Naive thymus-derived CD8-positive, alpha-beta T cell (primary cell): ENCODE measurements around the gene CCDC83. TPM values are rescaled to one million over a fixed set of nuclear protein-coding genes. Genes with fewer than 3 reads are reported as not detected.

ENCODE experiments used
- ATAC-seq, 2 donors: fragments of 150-1000 bp; cut with Tn5 transposase in 1 of 2; sonication (Bioruptor Pico), chemical (Tn5 transposase) in 1 of 2; 1 replicate in 1 of 2; 2 replicates in 1 of 2; pipeline ENCODE4 v1.10.0; 2021; ENCODE audit warnings: mild to moderate bottlenecking in 2 of 2, moderate library complexity in 2 of 2
- POLR2A ChIA-PET: fragments of 350-600 bp; sonication (Branson Sonifier 250); formaldehyde crosslinking; loops from one replicate; lab custom pipeline; 2021; ENCODE audit warnings: antibody characterized with exemption; lab: Charles Lee
- DNase-seq, 10 donors: peaks; one replicate each; pipeline versions ENCODE4 v3.0.0 to v3.0.0-alpha.2; 2020 to 2022
- H3K27ac Mint-ChIP-seq, 10 donors: one replicate each; pipeline ENCODE4 v1.8.0; 2020 to 2022; ENCODE audit warnings: mild to moderate bottlenecking in 10 of 10, mixed read lengths in 10 of 10, moderate library complexity in 4 of 10, inconsistent platforms in 1 of 10
- H3K27me3 Mint-ChIP-seq, 5 donors: one replicate each; pipeline ENCODE4 v1.8.0; 2021 to 2022; ENCODE audit warnings: mixed read lengths in 5 of 5
- H3K36me3 Mint-ChIP-seq, 3 donors: one replicate each; pipeline ENCODE4 v1.8.0; 2020 to 2022; ENCODE audit warnings: mixed read lengths in 3 of 3, mild to moderate bottlenecking in 2 of 3, inconsistent platforms in 1 of 3
- H3K4me1 Mint-ChIP-seq, 4 donors: one replicate each; pipeline ENCODE4 v1.8.0; 2021 to 2022; ENCODE audit warnings: mixed read lengths in 4 of 4
- H3K4me3 Mint-ChIP-seq, 10 donors: one replicate each; pipeline ENCODE4 v1.8.0; 2020 to 2022; ENCODE audit warnings: mild to moderate bottlenecking in 10 of 10, mixed read lengths in 10 of 10, moderate library complexity in 6 of 10, inconsistent platforms in 1 of 10
- H3K9me3 Mint-ChIP-seq, 9 donors: one replicate each; pipeline ENCODE4 v1.8.0; 2020 to 2022; ENCODE audit warnings: mixed read lengths in 9 of 9, mild to moderate bottlenecking in 3 of 9, inconsistent platforms in 1 of 9, moderate library complexity in 1 of 9
- polyA plus RNA-seq, 3 donors: library from polyadenylated mRNA; unstranded; fragments of 300-500 nt; fragmentation: Illumina TruSeq; gene quantifications; one replicate each; pipeline ENCODE4 v1.2.3, GENCODE V29; 2021
- total RNA-seq, 8 experiments: library from RNA in 2 of 8; stranded (reverse) in 2 of 8; gene quantifications; one replicate each; pipeline ENCODE4 v1.2.3 and lab custom pipeline; 2021 to 2026

Gene CCDC83
- total and polyA plus RNA-seq, 5 experiments from 2014 or later: not detected

GRCh38 chr11:85863855-85864254 is 8.7 kb downstream of the CCDC83 start:
- H3K4me1 Mint-ChIP-seq: no peaks in the 10 kb centered on the region
- ATAC-seq (no peak), DNase-seq (no peak)
- no peaks in the 10 kb centered on the region for H3K36me3 Mint-ChIP-seq
- H3K9me3 Mint-ChIP-seq: no peaks in the 10 kb centered on the region
- no peak overlapping the region for H3K4me3 Mint-ChIP-seq
- no peaks in the 10 kb centered on the region for H3K27me3 Mint-ChIP-seq
- POLR2A ChIA-PET: no interaction called here
- no peak overlapping the region for H3K27ac Mint-ChIP-seq

GRCh38 chr11:85866137-85866827 is 11.1 kb downstream of the CCDC83 start:
- no peaks in the 10 kb centered on the region for H3K27me3 Mint-ChIP-seq
- no peak for ATAC-seq
- H3K4me1 Mint-ChIP-seq: no peaks in the 10 kb centered on the region
- H3K36me3 Mint-ChIP-seq: no peaks in the 10 kb centered on the region
- H3K4me3 Mint-ChIP-seq: no peak overlapping the region
- DNase-seq: no peak
- POLR2A ChIA-PET: interaction anchor here (0.7 kb wide), 1 partner anchor 350 kb away, joined by 5 read pairs; no protein-coding TSS in a partner anchor
- H3K27ac Mint-ChIP-seq: peak overlapping the region in 1 of 10 donors; percentile 67
- H3K9me3 Mint-ChIP-seq: no peaks in the 10 kb centered on the region

- Mint-ChIP-seq H3K27ac (no peak overlapping the region), H3K4me1 (no peaks in the 10 kb centered on the region), H3K36me3 (no peaks in the 10 kb centered on the region), H3K9me3 (no peaks in the 10 kb centered on the region), H3K27me3 (no peaks in the 10 kb centered on the region), H3K4me3 (no peak overlapping the region)
- DNase-seq (no peak), ATAC-seq (no peak)
- POLR2A ChIA-PET: no interaction called here
These were observed 12.6 kb downstream of the CCDC83 start for GRCh38 chr11:85867751-85868150.

- no peak overlapping the region for H3K27ac Mint-ChIP-seq
- H3K36me3 Mint-ChIP-seq: no peaks in the 10 kb centered on the region
- no peaks in the 10 kb centered on the region for H3K9me3 Mint-ChIP-seq
- DNase-seq (no peak), ATAC-seq (no peak)
- no peaks in the 10 kb centered on the region for H3K4me1 Mint-ChIP-seq
- no peaks in the 10 kb centered on the region for H3K27me3 Mint-ChIP-seq
- POLR2A ChIA-PET: no interaction called here
- H3K4me3 Mint-ChIP-seq: no peak overlapping the region
These were observed 14.6 kb downstream of the CCDC83 start for GRCh38 chr11:85869781-85870180.

GRCh38 chr11:85874265-85874664 is 19.1 kb downstream of the CCDC83 start:
- DNase-seq: no peak
- no peak for ATAC-seq
- Mint-ChIP-seq H3K36me3 (no peaks in the 10 kb centered on the region), H3K4me1 (no peaks in the 10 kb centered on the region), H3K27me3 (peaks cover 0 to 4% (median 0%) of the 10 kb centered on the region in 5 donors), H3K9me3 (no peaks in the 10 kb centered on the region), H3K27ac (no peak overlapping the region), H3K4me3 (no peak overlapping the region)
- POLR2A ChIA-PET: no interaction called here

- POLR2A ChIA-PET: no interaction called here
- no peaks in the 10 kb centered on the region for H3K9me3 Mint-ChIP-seq
- H3K27me3 Mint-ChIP-seq: peaks cover 0 to 4% (median 3%) of the 10 kb centered on the region in 5 donors
- no peak for DNase-seq
- ATAC-seq: no peak
- H3K27ac Mint-ChIP-seq: no peak overlapping the region
- no peak overlapping the region for H3K4me3 Mint-ChIP-seq
- no peaks in the 10 kb centered on the region for H3K4me1 Mint-ChIP-seq
- H3K36me3 Mint-ChIP-seq: no peaks in the 10 kb centered on the region
These were observed 20.3 kb downstream of the CCDC83 start for GRCh38 chr11:85875505-85875904.

- Mint-ChIP-seq H3K4me3 (no peak overlapping the region), H3K27ac (no peak overlapping the region), H3K9me3 (no peaks in the 10 kb centered on the region), H3K4me1 (no peaks in the 10 kb centered on the region), H3K27me3 (peaks cover 0 to 12% (median 8%) of the 10 kb centered on the region in 5 donors), H3K36me3 (peaks cover 0 to 6% (median 0%) of the 10 kb centered on the region in 3 donors)
- ATAC-seq (no peak), DNase-seq (no peak)
- POLR2A ChIA-PET: no interaction called here
These were observed 29.4 kb downstream of the CCDC83 start for GRCh38 chr11:85884581-85885021.

GRCh38 chr11:85886089-85887056 is 31.2 kb downstream of the CCDC83 start:
- peaks cover 0 to 6% (median 0%) of the 10 kb centered on the region in 3 donors for H3K36me3 Mint-ChIP-seq
- no peak overlapping the region for H3K4me3 Mint-ChIP-seq

GRCh38 chr11:85889108-85889507 is 33.9 kb downstream of the CCDC83 start:
- H3K4me1 Mint-ChIP-seq: no peaks in the 10 kb centered on the region
- DNase-seq (no peak), ATAC-seq (no peak)
- POLR2A ChIA-PET: no interaction called here
- no peak overlapping the region for H3K4me3 Mint-ChIP-seq
- no peaks in the 10 kb centered on the region for H3K9me3 Mint-ChIP-seq
- no peaks in the 10 kb centered on the region for H3K36me3 Mint-ChIP-seq
- peaks cover 0 to 5% (median 0%) of the 10 kb centered on the region in 5 donors for H3K27me3 Mint-ChIP-seq
- H3K27ac Mint-ChIP-seq: no peak overlapping the region

More at GRCh38 chr11:85886089-85887056, 31.2 kb downstream of the CCDC83 start:
- no peak for ATAC-seq
- H3K9me3 Mint-ChIP-seq: no peaks in the 10 kb centered on the region
- POLR2A ChIA-PET: no interaction called here
- DNase-seq: no peak
- peaks cover 0 to 10% (median 8%) of the 10 kb centered on the region in 5 donors for H3K27me3 Mint-ChIP-seq
- H3K27ac Mint-ChIP-seq: no peak overlapping the region
- no peaks in the 10 kb centered on the region for H3K4me1 Mint-ChIP-seq

GRCh38 chr11:85889676-85890579 is 34.7 kb downstream of the CCDC83 start:
- H3K4me3 Mint-ChIP-seq: no peak overlapping the region
- DNase-seq (no peak), ATAC-seq (no peak)
- H3K27me3 Mint-ChIP-seq: peaks cover 0 to 5% (median 0%) of the 10 kb centered on the region in 5 donors
- H3K9me3 Mint-ChIP-seq: no peaks in the 10 kb centered on the region
- H3K4me1 Mint-ChIP-seq: no peaks in the 10 kb centered on the region
- H3K27ac Mint-ChIP-seq: peak overlapping the region in 1 of 10 donors; percentile 18
- POLR2A ChIA-PET: no interaction called here
- no peaks in the 10 kb centered on the region for H3K36me3 Mint-ChIP-seq

GRCh38 chr11:85893395-85893794 is 38.2 kb downstream of the CCDC83 start:
- no peaks in the 10 kb centered on the region for H3K4me1 Mint-ChIP-seq
- H3K9me3 Mint-ChIP-seq: peaks cover 0 to 3% (median 0%) of the 10 kb centered on the region in 9 donors
- no peak overlapping the region for H3K4me3 Mint-ChIP-seq
- peaks cover 0 to 3% (median 0%) of the 10 kb centered on the region in 3 donors for H3K36me3 Mint-ChIP-seq
- POLR2A ChIA-PET: no interaction called here
- H3K27ac Mint-ChIP-seq: no peak overlapping the region
- H3K27me3 Mint-ChIP-seq: no peaks in the 10 kb centered on the region
- ATAC-seq (no peak), DNase-seq (no peak)

GRCh38 chr11:85896876-85897275 is 41.7 kb downstream of the CCDC83 start:
- H3K36me3 Mint-ChIP-seq: peaks cover 0 to 3% (median 0%) of the 10 kb centered on the region in 3 donors
- H3K9me3 Mint-ChIP-seq: peaks cover 0 to 3% (median 0%) of the 10 kb centered on the region in 9 donors
- no peaks in the 10 kb centered on the region for H3K4me1 Mint-ChIP-seq
- no peak overlapping the region for H3K4me3 Mint-ChIP-seq
- H3K27me3 Mint-ChIP-seq: peaks cover 0 to 3% (median 0%) of the 10 kb centered on the region in 5 donors
- no peak for ATAC-seq
- H3K27ac Mint-ChIP-seq: no peak overlapping the region
- POLR2A ChIA-PET: no interaction called here
- DNase-seq: no peak
